WI38 (cell line): ENCODE results near the gene MORN3.
"Not testable (repeated sequence)": the region's sequence is repeated elsewhere in the genome, so short reads cannot be mapped to it uniquely, and the experiment has no call there.

Source experiments
- H3K4me3 ChIP-seq: 2 replicates; pipeline ENCODE4 v1.5.1; 2011; ENCODE audit warnings: low read depth, mild to moderate bottlenecking, control low read depth, low read length
- CTCF ChIP-seq: IDR thresholded peaks from 2 replicates; pipeline ENCODE4 v1.5.1; 2012; ENCODE audit warnings: low read depth, mild to moderate bottlenecking, control low read depth, low read length

Gene MORN3

GRCh38 chr12:121702944-121703343, 33.5 kb upstream of the MORN3 start:
- no peak for TF ChIP-seq CTCF
- H3K4me3 ChIP-seq = no peak overlapping the region

- no peak overlapping the region for H3K4me3 ChIP-seq
- no peak for TF ChIP-seq CTCF
These were observed 32.3 kb upstream of the MORN3 start for GRCh38 chr12:121701667-121702277.

- H3K4me3 ChIP-seq = not testable (repeated sequence)
These were observed 28.4 kb upstream of the MORN3 start for GRCh38 chr12:121697861-121698260.

GRCh38 chr12:121697093-121697698, 27.7 kb upstream of the MORN3 start:
- no peak for TF ChIP-seq CTCF
- H3K4me3 ChIP-seq = no peak overlapping the region

- H3K4me3 ChIP-seq = no peak overlapping the region
- no peak for TF ChIP-seq CTCF
These were observed 23.8 kb upstream of the MORN3 start for GRCh38 chr12:121693155-121693687.

GRCh38 chr12:121692744-121693143, 23.3 kb upstream of the MORN3 start:
- H3K4me3 ChIP-seq = not testable (repeated sequence)

- TF ChIP-seq CTCF = no peak
- H3K4me3 ChIP-seq = no peak overlapping the region
These were observed 20.0 kb upstream of the MORN3 start for GRCh38 chr12:121689430-121689829.

- no peak overlapping the region for H3K4me3 ChIP-seq
- TF ChIP-seq CTCF = no peak
These were observed 19.5 kb upstream of the MORN3 start for GRCh38 chr12:121688966-121689365.

- not testable (repeated sequence) for H3K4me3 ChIP-seq
These were observed 10.3 kb upstream of the MORN3 start for GRCh38 chr12:121679661-121680197.
